Dedifferentiated amniotic fluid mesenchymal stem cell (primary cell): ENCODE data around the gene CACNA1H.
"Not testable (repeated sequence)": the region's sequence is repeated elsewhere in the genome, so short reads cannot be mapped to it uniquely, and the experiment has no call there.

Source experiments
- DNase-seq: peaks from one replicate; pipeline ENCODE4 v3.0.0-alpha.2; 2016; ENCODE audit errors: extremely low spot score

The CACNA1H gene

DNA sequence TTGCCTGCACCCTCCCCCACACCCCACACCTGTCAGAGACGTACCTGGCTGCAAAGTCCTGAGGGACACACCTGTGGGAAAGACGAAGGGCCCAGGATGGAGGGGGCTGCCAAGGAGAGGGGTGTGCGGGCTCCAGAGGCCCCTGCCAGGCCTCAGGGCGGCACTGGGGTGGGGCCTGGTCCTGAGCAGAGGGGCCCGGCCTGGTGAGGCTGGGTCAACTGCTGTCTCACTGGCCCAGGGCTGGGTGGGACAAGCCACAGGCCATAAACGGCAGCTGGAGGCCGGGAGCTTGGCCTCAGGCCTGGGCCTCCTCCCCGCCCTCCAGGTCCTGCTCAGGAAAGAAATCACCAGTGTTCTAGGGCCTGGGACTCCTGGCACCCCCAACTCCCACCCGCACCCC lies 71.7 kb downstream of the CACNA1H start:
- DNase-seq: no peak

DNA sequence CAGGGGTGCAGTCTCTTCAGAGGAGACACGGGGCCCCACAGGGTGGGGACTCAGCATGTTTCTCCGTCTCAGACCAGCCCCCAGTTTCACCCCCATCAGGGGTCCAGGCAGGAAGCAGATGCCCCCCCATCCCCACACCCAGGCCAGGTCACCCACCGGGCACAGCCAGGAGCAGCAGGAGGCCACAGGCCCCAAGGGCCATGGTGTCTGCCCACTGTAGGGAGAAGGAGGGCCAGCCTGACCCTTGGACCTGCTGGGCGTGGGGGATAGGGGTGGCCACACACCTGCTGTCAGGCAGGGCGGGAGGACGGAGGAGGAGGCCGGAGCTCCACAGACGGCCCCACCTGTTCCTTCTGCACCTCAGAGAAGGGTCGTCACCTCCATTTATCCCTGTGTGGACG lies 72.1 kb downstream of the CACNA1H start, which contains the start of gene TPSG1:
TSS of gene TPSG1 (minus strand) at position 218 of the 401 bp plus-strand sequence. CDS start at position 202, 16 bp downstream.
- no peak for DNase-seq

- DNase-seq: not testable (repeated sequence)
Observed at GRCh38 chr16:1225728-1226311, 72.9 kb downstream of the CACNA1H start.

- not testable (repeated sequence) for DNase-seq
Observed at GRCh38 chr16:1226692-1227091, 73.8 kb downstream of the CACNA1H start.

DNA sequence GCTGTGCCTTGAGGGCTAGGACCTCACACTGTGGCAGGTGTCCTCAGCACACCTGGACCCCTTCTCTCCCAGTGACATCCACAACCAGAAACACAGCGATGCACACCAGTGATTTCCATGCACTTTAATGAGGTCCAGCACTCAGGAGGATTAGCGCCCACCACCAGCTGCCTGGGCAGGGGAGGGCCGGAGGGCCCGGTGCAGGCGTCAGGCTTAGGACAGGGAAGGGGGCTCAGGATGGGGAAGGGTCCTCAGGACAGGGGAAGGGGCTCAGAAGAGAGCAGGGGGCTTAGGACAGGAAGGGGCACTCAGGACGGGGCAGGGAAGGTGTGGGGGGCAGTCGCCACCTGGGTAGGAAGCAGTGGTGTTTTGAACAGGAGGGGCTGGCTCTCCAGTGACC lies 75.3 kb downstream of the CACNA1H start:
- DNase-seq: not testable (repeated sequence)

DNA sequence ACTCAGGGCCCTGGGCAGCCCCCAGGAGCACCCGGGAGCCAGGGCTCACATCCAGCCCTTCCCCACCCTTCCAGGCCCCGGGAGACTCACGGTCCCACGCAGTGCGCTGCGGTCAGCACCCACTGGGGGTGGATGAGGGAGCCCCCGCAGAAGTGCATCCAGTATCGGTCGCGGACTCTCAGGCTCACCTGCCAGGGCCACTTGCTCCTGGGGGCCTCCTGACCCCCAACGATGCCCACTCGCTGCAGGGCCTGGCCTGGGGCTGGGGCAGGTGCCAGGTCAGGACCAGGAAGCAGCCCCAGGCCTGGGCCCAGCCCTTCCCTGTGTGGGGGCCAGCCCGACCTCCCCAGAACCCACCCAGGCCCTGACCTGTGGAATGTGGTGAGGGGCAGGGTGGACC lies 76.6 kb downstream of the CACNA1H start:
- DNase-seq: not testable (repeated sequence)

DNA sequence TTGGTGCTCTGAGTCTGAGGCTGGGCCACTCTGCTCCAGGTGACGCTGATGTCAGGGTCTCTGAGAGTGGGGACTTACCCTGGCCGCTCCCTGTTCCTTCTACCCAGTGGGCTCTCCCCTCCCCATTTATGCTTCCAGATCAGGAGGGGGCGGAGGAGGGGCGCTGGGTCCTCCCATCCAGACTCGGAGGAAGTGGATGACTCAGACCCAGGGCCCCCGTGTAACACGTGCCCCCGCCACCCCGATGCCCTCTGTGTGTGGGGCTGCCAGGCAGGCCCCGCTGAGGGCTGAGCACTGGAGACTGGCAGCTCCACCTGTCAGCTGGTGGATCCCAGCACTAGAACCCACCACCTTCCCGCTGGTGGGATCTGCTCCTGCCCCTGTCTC lies 77.2 kb downstream of the CACNA1H start, which contains the start of gene TPSB2:
TSS of gene TPSB2 (minus strand) at position 101 of the 387 bp plus-strand sequence. CDS start 233 bp downstream, outside the sequence.
- not testable (repeated sequence) for DNase-seq

DNA sequence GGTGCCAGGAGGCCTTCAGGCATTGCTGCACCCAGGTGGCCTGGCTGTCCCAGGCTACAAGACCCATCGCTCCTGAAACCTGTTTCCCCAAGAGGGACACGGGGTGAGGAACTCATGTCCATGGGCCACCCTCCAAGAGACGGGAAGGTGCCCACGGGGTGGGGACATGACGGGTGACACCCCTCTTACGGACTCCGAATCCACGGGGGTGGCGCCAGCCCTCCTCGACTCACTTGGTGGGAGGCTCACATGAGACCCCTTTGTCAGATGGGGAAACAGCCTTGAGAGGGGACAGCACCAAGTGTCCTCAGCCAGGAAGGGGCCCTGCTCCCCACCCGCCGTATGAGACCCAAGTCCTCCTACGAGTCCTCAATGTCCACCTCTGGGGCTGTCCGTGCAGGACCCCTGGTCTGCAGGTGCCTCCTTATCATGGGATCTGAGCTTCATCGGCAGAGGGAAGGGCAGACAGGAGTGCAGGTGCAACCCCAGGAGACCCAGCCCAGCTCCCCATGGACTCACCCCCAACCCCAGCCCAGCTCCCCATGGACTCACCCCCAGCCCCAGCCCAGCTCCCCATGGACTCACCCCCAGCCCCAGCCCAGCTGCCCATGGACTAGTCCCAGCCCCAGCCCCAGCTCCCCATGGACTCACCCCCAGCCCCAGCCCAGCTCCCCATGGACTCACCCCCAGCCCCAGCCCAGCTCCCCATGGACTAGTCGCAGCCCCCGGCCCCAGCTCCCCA lies 77.7 kb downstream of the CACNA1H start:
- DNase-seq: not testable (repeated sequence)

DNA sequence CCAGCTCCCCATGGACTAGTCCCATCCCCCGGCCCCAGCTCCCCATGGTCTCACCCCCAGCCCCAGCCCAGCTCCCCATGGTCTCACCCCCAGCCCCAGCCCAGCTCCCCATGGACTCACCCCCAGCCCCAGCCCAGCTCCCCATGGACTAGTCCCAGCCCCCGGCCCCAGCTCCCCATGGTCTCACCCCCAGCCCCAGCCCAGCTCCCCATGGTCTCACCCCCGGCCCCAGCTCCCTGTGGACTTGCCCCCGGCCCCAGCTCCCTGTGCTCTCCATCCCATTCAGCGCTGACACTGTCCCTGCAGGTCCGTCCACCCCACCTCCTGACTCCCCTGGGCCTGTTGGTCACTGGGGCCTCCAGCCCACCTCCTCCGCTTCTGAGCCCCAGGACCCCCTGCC lies 78.4 kb downstream of the CACNA1H start:
- DNase-seq: not testable (repeated sequence)

DNA sequence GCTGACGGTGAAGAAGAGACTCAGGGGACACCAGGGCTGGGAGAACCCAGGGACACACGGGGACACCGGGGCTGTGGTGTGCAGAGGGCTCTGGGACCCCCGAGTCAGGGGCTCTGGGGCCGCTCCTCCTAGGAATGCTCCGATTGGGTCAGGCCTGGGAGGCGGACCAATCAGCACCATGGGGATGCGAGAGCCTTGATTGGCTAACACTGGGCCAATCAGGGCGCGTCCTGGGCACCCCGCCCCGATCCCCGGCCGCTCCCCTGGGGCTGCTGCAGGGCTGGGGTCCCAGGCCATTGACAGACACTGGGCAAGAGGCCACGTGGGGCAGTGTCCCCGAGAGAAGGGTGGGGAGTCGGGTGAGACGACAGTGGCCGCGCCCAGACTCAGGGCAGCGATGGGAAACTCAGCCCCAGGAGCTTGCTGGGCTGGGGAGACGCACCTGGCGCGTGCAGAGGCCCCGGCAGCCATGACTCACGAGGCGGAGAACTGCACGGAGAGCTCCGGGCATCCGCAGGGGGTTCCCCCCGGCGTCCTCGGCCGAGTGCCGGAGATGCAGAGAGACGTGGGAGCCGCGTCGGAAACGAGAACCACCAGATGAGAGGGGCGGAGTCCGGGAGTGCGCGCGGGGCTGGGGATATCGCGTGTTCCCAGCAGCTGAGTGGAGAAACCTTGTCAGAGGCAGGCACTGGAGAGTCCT lies 79.3 kb downstream of the CACNA1H start:
- DNase-seq: not testable (repeated sequence)

DNA sequence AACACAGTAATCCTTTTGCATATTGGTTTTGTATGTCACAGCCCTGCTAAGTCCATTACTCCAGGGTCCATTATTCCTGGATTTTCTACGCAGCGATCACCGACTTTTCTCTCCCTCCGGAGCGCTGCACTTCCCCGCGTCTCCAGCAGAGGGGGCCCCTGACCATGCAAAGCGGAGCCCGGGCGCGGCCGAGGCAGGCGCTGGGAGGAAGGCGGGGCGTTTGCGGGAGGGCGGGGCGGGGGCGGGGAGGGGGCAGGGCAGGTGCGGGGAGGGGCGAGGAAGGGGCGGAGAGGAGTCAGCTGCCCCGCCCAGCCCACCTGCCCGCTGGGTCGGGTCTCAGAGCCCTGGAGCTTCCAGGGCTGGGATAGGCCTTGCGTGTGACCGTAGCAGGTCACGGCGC lies 83.8 kb downstream of the CACNA1H start:
- not testable (repeated sequence) for DNase-seq

DNA sequence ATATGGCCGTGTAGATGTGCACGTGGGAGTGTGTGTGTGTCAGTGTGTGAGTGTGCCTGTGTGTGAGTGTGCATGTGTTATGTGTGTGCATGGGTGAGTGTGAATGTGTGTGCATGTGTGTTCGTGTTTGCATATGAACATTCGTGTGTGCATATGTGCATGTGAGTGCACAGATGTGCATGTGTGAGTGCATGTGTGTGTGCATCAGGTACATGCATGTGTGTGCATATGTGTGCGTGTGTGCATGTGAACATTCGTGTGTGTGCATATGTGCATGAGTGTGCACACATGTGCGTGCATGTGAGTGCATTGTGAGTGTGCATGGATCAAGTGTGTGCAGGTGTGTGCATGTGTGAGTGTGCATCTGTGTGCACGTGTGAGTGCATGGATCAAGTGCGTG lies 85.1 kb downstream of the CACNA1H start:
- no peak for DNase-seq

GRCh38 chr16:1238909-1239308 lies 86.0 kb downstream of the CACNA1H start:
- not testable (repeated sequence) for DNase-seq

- DNase-seq: not testable (repeated sequence)
Observed at GRCh38 chr16:1239575-1239974, 86.7 kb downstream of the CACNA1H start.

- not testable (repeated sequence) for DNase-seq
Observed at GRCh38 chr16:1240436-1240835, 87.5 kb downstream of the CACNA1H start, which contains the start of gene TPSAB1. TSS of gene TPSAB1 (plus strand) at chr16:1240705. CDS start at chr16:1240939, 234 bp downstream.

GRCh38 chr16:1241081-1241480 lies 88.2 kb downstream of the CACNA1H start:
- not testable (repeated sequence) for DNase-seq

DNA sequence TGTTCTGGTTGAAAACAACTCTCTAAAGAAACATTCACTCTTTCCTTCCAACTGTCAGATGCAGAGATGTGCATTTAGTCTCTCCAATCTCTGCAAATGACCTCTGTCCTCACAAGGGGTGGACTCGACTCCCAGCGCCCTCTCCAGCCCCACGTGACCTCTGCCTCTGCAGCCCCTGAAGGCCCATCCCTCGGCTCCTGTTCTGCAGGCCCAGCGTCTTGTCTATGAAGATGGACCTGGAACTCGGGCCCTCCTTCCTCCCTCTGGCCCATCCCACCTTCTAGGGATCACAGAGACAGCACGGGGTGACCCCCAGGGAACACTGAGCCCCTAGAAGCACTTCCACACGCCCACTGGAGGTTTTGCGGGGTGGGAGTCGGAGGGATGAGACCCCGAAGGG lies 90.5 kb downstream of the CACNA1H start:
- not testable (repeated sequence) for DNase-seq

DNA sequence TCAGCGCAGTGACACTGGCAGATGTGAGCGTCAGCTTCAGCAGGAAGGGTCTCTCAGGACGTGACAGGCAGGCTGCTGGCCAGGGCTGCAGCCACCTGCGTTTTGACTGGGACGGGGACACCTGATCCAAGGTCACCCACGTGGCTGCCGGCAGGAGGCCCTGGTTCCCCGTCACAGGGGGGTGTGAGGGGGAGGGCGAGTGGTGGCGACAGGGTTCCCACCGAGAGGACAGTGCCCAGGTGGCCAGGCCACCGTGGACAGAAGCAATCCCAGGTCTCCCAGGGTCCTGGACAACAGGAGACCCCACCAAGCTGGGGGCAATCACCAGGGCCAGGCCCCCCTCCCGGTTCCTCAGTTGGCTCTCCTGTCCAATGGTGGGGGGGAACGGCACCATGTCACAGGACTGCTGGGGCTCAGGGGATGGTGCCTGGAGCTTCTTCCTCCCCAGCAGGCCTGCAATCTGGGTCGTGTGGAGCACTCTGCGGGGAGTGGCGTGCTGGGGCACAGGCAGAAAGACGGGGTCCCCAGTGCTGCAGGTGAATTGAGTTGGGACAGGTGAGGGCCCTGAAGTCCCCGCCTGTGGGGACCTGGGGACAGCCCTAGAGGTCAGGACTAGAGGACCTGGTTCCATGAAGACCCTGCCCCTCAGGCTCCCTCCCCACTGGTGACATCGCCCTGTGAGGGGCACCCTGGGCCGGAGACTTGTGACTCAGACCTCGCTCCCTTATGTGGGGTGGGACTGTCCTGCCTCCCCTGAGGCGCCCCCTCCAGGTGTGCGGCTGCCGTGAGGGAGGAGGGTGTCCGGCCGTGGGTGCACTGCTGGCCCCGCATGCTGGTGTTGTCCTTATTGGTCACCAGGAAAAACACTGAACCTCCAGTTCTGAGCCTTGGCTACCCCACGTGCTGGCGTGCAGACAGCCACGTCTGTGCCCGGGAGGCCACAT lies 91.3 kb downstream of the CACNA1H start:
- DNase-seq: not testable (repeated sequence)

DNA sequence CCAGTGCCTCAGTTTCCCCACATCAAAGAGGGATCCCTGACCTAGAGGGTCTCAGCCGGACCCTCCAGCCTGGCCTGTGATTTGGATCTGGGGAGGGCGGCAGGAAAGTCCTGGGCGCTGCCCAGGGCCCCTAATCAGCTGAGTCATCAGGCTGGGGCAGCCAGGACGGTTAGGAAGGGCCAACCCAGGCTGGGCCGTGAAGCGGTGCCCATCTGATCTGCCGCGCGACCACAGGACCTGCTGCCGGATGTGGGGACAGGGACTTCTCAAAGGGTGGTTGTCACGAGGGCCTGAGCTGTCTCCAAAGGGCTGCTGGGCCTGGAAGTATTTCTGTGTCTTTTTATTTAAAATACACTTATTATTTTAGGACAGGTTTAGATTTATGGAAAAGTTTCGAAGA lies 92.0 kb downstream of the CACNA1H start:
- no peak for DNase-seq

DNA sequence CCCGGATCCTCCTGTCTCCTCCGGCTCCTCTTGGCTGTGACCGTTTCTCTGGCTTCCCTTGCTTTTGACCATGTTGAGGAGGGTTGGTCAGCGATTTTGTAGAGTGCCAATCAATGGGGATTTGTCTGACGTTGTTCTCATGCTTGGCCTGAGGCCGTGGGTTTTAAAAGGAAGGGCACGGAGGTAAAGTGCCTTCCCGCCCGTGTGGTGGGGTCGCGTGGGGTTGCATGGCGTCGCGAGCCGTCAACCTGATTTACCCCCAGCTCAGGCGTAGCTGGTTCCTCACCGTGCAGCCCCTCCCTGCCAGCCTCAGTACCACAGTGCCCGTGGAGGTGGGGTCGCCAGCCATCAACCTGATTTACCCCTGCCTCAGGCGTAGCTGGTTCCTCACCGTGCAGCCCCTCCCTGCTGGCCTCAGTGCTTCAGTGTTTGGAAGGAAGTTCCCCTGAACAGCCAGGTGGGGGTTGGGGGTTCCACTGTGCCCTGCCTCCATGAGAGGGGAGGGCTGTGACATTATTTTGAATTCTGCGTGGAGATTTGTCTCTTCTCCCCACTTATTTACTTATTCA lies 92.6 kb downstream of the CACNA1H start:
- DNase-seq: no peak
